C4-2B (cell line): ENCODE measurements around the gene KRTAP5-7.

Source experiments
- H3K27ac ChIP-seq: fragments of 450-650 bp; 2 replicates; pipeline ENCODE4 v1.5.1; 2017
- ZFX ChIP-seq: fragments of 450-650 bp; IDR thresholded peaks from 2 replicates; pipeline ENCODE4 v1.6.1; 2017
- TF ChIP-seq, protein P1 (sequence below): fragments of 450-650 bp; conservative IDR thresholded peaks from 2 replicates; pipeline ENCODE4 v1.5.1; 2017; ENCODE audit warnings: mild to moderate bottlenecking

KRTAP5-7 gene, protein sequence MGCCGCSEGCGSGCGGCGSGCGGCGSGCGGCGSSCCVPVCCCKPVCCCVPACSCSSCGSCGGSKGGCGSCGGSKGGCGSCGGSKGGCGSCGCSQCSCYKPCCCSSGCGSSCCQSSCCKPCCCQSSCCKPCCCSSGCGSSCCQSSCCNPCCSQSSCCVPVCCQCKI

DNA sequence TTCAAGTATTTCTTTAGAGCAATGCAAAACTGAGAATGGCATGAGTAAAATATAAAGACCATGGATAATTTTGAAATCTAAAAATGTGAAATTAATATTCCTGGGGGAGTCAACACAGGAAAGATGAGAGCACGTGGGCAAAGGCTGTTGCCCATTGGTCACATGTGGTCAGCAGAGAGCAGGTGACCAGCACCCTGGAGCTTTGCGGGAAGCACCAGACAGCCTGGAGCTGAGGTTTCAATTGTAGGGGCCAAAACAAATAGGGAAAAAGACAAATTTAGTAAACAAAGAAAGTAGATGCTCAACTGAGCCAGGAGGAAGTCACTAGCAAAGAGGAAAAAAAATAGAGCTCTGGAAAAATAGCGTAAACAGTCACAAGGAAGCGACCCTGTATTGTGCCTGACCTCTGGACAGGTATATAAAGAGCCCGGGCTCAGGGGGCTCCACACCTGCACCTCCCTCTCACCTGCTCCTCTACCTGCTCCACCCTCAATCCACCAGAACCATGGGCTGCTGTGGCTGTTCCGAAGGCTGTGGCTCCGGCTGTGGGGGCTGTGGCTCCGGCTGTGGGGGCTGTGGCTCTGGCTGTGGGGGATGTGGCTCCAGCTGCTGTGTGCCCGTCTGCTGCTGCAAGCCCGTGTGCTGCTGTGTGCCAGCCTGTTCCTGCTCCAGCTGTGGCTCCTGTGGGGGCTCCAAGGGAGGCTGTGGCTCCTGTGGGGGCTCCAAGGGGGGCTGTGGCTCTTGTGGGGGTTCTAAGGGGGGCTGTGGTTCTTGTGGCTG is at the start of gene KRTAP5-7:
TSS of gene KRTAP5-7 (plus strand) at position 472 of the 780 bp plus-strand sequence. CDS start at position 506, 34 bp downstream.
- peak within 1 kb of the TSS; percentile 66 for H3K27ac ChIP-seq

DNA sequence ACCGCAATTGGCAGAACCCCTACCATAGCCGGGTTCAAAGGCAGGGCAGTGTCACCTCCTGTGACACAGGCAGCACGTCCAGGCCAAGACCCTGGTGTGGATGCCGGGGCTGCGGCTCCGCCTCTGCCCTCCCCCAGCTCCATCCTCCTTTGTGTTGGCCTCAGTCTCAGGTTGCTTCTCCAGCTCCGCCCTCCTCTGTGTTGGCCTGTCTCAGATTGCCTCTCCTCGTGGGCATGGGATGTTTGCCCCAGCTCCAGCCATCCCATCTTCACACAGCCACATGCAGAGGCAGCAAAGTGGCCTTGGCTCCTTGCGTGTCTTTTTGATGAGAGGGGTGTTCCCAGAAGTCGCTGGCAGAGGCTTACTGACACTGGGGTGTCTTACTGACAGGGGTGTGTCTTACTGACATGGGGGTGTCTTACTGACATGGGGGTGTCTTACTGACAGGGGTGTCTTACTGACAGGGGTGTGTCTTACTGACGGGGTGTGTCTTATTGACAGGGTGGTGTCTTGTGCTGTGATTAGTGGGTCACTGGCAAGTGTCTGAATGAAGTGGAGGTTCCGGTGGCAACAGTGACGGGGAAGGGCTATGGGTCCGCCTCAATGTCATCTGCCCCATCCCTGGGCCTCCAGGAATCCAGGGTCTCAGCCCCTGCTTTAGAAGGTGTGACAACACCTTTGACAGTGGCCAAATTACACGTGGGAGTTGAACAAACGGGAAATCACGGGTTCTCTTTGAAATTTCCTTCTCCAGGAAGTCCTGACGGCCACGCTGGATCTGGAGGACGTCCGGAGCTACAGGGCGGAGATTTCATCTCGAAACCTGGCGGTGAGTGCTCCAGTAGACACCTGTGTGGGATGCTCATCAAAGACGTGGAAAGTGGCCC is 49.2 kb upstream of the KRTAP5-7 start:
- no peak for TF ChIP-seq ZFX
- TF ChIP-seq, protein P1, sequence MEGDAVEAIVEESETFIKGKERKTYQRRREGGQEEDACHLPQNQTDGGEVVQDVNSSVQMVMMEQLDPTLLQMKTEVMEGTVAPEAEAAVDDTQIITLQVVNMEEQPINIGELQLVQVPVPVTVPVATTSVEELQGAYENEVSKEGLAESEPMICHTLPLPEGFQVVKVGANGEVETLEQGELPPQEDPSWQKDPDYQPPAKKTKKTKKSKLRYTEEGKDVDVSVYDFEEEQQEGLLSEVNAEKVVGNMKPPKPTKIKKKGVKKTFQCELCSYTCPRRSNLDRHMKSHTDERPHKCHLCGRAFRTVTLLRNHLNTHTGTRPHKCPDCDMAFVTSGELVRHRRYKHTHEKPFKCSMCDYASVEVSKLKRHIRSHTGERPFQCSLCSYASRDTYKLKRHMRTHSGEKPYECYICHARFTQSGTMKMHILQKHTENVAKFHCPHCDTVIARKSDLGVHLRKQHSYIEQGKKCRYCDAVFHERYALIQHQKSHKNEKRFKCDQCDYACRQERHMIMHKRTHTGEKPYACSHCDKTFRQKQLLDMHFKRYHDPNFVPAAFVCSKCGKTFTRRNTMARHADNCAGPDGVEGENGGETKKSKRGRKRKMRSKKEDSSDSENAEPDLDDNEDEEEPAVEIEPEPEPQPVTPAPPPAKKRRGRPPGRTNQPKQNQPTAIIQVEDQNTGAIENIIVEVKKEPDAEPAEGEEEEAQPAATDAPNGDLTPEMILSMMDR, result no peak
- no peak overlapping the region for H3K27ac ChIP-seq

DNA sequence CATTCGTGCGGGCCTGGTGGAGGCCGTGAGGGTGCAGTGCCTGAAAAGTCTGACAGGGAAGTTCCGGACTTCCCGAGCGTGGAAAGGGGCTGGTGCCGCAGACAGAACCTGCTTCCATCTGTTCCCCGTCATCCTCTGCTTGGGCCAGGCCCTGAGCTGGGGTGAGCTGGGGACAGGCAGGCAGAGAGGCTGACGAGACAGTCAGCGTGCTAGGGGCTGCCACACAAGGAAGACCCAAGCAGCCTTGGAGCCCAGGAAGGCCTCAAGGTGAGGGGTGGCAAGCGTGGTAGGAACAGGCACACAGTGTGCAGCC is 48.6 kb upstream of the KRTAP5-7 start:
- no peak overlapping the region for H3K27ac ChIP-seq
- TF ChIP-seq ZFX, result no peak
- TF ChIP-seq, protein P1, result no peak

DNA sequence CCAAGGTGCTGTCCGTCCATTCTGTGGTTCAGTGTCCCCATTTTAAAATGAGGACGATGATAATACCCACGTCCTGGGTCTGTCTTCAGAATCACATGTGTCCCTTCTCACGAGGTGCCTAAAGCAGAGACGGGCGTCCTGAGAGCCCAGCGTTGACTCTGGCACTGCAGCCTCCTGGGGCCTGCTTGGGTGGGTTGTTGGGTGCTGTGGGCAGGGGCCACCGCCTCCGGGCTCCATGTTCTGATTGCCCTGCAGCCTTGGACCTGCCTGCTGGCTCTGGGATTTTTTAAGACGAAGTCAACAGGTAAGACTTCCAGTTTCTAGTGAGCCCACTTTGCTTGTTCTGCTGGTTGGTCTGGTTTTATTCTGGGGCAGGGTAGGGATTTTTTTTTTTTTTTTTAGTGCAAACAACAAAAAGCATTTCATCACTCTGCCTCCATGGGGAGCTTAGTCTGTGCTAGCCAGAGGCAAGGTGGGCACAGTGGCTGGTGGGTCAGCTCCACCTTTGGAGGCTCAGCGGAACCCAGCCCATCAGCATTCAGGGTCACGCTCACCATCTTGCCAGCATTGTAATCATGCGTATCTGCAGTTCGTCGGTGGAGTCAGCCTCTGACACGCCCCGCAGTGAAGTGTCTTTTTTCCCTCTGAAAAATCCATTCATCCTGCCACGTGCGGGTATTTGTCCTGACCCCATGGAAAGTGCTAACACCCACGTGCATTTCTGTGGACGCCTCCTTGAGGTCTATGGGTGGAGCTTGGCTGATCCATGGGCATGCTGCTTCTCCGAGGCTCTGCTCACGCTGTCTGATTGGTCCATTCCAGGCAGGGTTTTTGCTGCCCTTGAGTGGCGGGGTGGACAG is 45.7 kb upstream of the KRTAP5-7 start:
- H3K27ac ChIP-seq, result peak overlapping the region; percentile 75

DNA sequence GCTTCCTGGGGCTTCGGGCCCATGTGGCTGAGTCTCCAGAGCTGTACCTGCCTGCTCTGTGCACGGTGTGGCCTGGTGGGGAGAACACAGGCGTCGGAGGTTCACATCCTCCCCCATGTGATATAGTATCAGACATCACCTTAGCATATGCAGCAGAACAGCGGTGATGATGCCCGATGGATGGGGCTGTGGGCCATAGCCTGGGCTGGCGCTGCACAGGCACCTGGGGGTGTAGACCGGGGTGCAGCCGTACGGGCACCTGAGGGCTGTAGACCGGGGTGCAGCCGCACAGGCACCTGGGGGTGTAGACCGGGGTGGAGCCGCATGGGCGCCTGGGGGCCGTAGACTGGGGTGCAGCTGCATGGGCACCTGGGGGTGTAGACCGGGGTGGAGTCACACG is 44.9 kb upstream of the KRTAP5-7 start:
- no peak for TF ChIP-seq ZFX
- TF ChIP-seq, protein P1, result no peak
- H3K27ac ChIP-seq, result peak overlapping the region; percentile 75

More for the DNA sequence above, 45.7 kb upstream of the KRTAP5-7 start:
- no peak for TF ChIP-seq ZFX
- TF ChIP-seq, protein P1, result no peak

DNA sequence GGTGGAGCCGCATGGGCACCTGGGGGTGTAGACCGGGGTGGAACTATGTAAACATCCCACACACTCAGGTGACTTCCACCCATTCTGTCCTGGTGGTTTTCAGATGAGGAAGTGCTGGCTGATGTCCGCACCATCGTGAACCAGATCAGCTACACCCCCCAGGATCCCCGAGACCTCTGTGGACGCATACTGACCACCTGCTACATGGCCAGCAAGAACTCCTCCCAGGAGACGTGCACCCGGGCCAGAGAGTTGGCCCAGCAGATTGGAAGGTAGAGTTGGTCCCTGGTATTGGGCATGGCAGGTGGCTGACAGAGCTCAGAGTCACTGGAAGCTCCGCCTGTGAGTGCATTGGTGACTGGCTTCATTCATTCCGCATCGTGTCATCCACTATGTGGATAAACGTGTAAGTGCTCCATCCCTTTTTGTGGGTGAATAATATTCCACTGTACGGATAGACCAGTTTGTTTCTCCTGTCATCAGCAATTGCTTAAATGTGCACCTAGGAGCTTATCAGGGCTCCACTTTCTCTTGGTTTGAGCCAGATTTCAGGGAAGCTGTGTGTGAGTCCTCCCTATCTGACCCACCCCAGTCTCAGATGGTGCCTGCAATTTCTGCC is 44.2 kb upstream of the KRTAP5-7 start:
- H3K27ac ChIP-seq, result no peak overlapping the region
- TF ChIP-seq ZFX, result no peak
- TF ChIP-seq, protein P1, result no peak

DNA sequence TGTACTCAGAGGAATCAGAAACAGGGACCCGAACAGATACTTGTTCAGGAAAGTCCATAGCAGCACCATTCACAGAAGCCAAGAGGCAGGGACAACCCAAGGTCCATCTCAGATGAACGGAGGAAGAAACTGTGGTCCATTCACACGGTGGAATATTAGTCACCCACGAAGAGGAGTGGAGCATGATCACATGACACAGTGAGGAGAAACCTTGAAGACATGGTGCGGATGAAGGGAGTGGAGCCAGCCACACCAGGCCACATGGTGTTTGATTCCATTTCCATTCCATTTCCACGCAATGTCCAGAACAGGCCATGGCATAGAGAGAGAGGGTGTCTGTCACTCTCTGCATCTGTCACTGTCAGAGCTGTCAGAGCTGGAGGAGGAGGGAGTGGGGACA is 43.4 kb upstream of the KRTAP5-7 start:
- TF ChIP-seq ZFX, result no peak
- TF ChIP-seq, protein P1, result no peak
- no peak overlapping the region for H3K27ac ChIP-seq
